Gastrocnemius medialis (tissue), 4 donors: ENCODE measurements around the gene TCEAL3. TPM values are rescaled to one million over a fixed set of nuclear protein-coding genes. Genes with fewer than 3 reads are reported as not detected.
"Not testable (repeated sequence)": the region's sequence is repeated elsewhere in the genome, so short reads cannot be mapped to it uniquely, and the experiment has no call there.

ENCODE experiments used
- ATAC-seq, 2 donors: fragments of 150-250 bp; one replicate each; pipeline ENCODE4 v1.9.1; 2016
- DNase-seq, 2 donors: peaks; one replicate each; pipeline ENCODE4 v3.0.0-alpha.2; 2019
- H3K27ac ChIP-seq, 4 donors: fragments of 200-600 bp; sonication (generic); 1 replicate in 1 of 4; 2 replicates in 3 of 4; pipeline ENCODE4 v1.5.1; 2016 to 2018; ENCODE audit warnings: mild to moderate bottlenecking in 2 of 4, moderate library complexity in 1 of 4
- H3K27me3 ChIP-seq, 3 donors: fragments of 200-600 bp; sonication (generic) in 2 of 3; 1 replicate in 1 of 3; 2 replicates in 2 of 3; pipeline versions ENCODE4 v1.5.1 to v1.6.0; 2016 to 2019; ENCODE audit warnings: mild to moderate bottlenecking in 1 of 3, moderate library complexity in 1 of 3
- H3K36me3 ChIP-seq, 2 donors: fragments of 200-600 bp; sonication (generic) in 1 of 2; one replicate each; pipeline ENCODE4 v1.5.1; 2017 to 2018
- H3K4me1 ChIP-seq, 2 donors: fragments of 200-600 bp; sonication (generic) in 1 of 2; one replicate each; pipeline ENCODE4 v1.5.1; 2016 to 2017; ENCODE audit warnings: mild to moderate bottlenecking in 2 of 2
- H3K4me3 ChIP-seq, 4 donors: fragments of 200-600 bp; sonication (generic) in 3 of 4; 1 replicate in 1 of 4; 2 replicates in 3 of 4; pipeline ENCODE4 v1.5.1; 2016 to 2019; ENCODE audit warnings: mild to moderate bottlenecking in 2 of 4
- H3K9me3 ChIP-seq, 3 donors: fragments of 200-600 bp; sonication (generic) in 2 of 3; 1 replicate in 1 of 3; 2 replicates in 2 of 3; pipeline ENCODE4 v1.5.1; 2016 to 2019
- CTCF ChIP-seq, 5 experiments: fragments of 450-650 bp in 3 of 5; fragments of 200-600 bp in 2 of 5; sonication (generic) in 2 of 5; IDR thresholded peaks in 4 of 5; conservative IDR thresholded peaks in 1 of 5; 1 replicate in 4 of 5; 2 replicates in 1 of 5; pipeline ENCODE4 v1.5.1; 2016 to 2019; ENCODE audit warnings: antibody characterized with exemption in 5 of 5, mild to moderate bottlenecking in 3 of 5, moderate library complexity in 3 of 5
- POLR2A ChIP-seq, 2 donors: fragments of 450-650 bp; IDR thresholded peaks; one replicate each; pipeline ENCODE4 v1.6.1; 2017; ENCODE audit warnings: antibody characterized with exemption in 2 of 2, mild to moderate bottlenecking in 2 of 2, moderate library complexity in 2 of 2
- in situ Hi-C, 4 donors: fragments of 200-750 bp; cut with MboI; loops; one replicate each; pipeline versions ENCODE4 v1.15.0 to v1.8.0; 2017; ENCODE audit warnings: low sequenced_read_pairs in 4 of 4
- intact Hi-C: fragments of 100-400 bp; cut with DNase I; formaldehyde crosslinking; loops from one replicate; pipeline ENCODE4 v1.15.1; 2023; ENCODE audit warnings: low total_unique reads
- total RNA-seq, 4 donors: library from RNA; depleted of rRNA; stranded (reverse); fragments of >200 nt; gene quantifications; one replicate each; pipeline versions ENCODE4 v1.1.0 to v1.2.3, GENCODE V29; 2016

TCEAL3 gene
- total RNA-seq, 4 donors from 2014 or later: 5.0 to 9.2 (median 7.1) TPM

GRCh38 chrX:103585411-103586313 lies 22.1 kb upstream of the TCEAL3 start, which contains the start of gene TCEAL4:
Gene TCEAL4, plus strand, starts transcription at chrX:103585515. Its CDS starts 1,161 bp downstream, at chrX:103586676.
- peak; percentile 88 to 94 for ATAC-seq
- Histone ChIP-seq H3K27me3 (no peaks in the 10 kb centered on the region), H3K4me1 (no peaks in the 10 kb centered on the region), H3K9me3 (peaks cover 0 to 6% (median 0%) of the 10 kb centered on the region in 3 donors), H3K4me3 (peak within 1 kb of the TSS; percentile 61 to 77 (median 68)), H3K36me3 (no peaks in the 10 kb centered on the region), H3K27ac (peak within 1 kb of the TSS; percentile 79 to 89 (median 88))
- DNase-seq: peak; percentile 27 to 43
- no peak for TF ChIP-seq CTCF (IDR thresholded peaks at IDR 0.05 in 4 of 5, conservative IDR thresholded peaks at IDR 0.05 in 1 of 5)
- TF ChIP-seq POLR2A (IDR thresholded peaks at IDR 0.05): peak; percentile 47 to 51
- intact Hi-C loops: loop anchor here (2.0 to 5.0 kb wide), 2 partner anchors 43 to 102 kb away; partner anchors contain the start of genes MORF4L2 and TCEAL1
- in situ Hi-C loops: no loop called here

GRCh38 chrX:103586314-103586646 lies 21.5 kb upstream of the TCEAL3 start:
- in situ Hi-C loops: no loop called here
- peak overlapping the region; percentile 61 to 77 (median 68) for H3K4me3 ChIP-seq
- DNase-seq: no peak
- TF ChIP-seq CTCF (IDR thresholded peaks at IDR 0.05 in 4 of 5, conservative IDR thresholded peaks at IDR 0.05 in 1 of 5) (no peak), POLR2A (IDR thresholded peaks at IDR 0.05) (no peak)
- no peaks in the 10 kb centered on the region for H3K36me3 ChIP-seq
- no peaks in the 10 kb centered on the region for H3K27me3 ChIP-seq
- peak; percentile 25 to 27 for ATAC-seq
- peak overlapping the region; percentile 79 to 89 (median 88) for H3K27ac ChIP-seq
- H3K9me3 ChIP-seq: peaks cover 0 to 6% (median 0%) of the 10 kb centered on the region in 3 donors
- intact Hi-C loops: loop anchor here (5.0 kb wide), 1 partner anchor 101 kb away; the partner anchor contains the start of gene MORF4L2
- no peaks in the 10 kb centered on the region for H3K4me1 ChIP-seq

- Histone ChIP-seq H3K36me3 (no peaks in the 10 kb centered on the region), H3K4me1 (no peaks in the 10 kb centered on the region), H3K27ac (peak overlapping the region; percentile 79 to 89 (median 88)), H3K27me3 (no peaks in the 10 kb centered on the region), H3K4me3 (peak overlapping the region in 3 of 4 donors; percentile 62 to 77 (median 74)), H3K9me3 (peaks cover 0 to 6% (median 0%) of the 10 kb centered on the region in 3 donors)
- in situ Hi-C loops (no loop called here), intact Hi-C loops (loop anchor here (5.0 kb wide), 1 partner anchor 101 kb away; the partner anchor contains the start of gene MORF4L2)
- no peak for DNase-seq
- TF ChIP-seq CTCF (IDR thresholded peaks at IDR 0.05 in 4 of 5, conservative IDR thresholded peaks at IDR 0.05 in 1 of 5) (no peak), POLR2A (IDR thresholded peaks at IDR 0.05) (no peak)
- no peak for ATAC-seq
Measured at GRCh38 chrX:103586659-103587058, 21.1 kb upstream of the TCEAL3 start.

GRCh38 chrX:103592295-103592694 lies 15.5 kb upstream of the TCEAL3 start:
- DNase-seq, H3K36me3 ChIP-seq, H3K4me1 ChIP-seq, H3K4me3 ChIP-seq, H3K27ac ChIP-seq, ATAC-seq, in situ Hi-C loops, H3K27me3 ChIP-seq, H3K9me3 ChIP-seq, intact Hi-C loops: not testable (repeated sequence)

GRCh38 chrX:103595202-103595601 lies 12.6 kb upstream of the TCEAL3 start:
- in situ Hi-C loops: not testable (repeated sequence)

More at GRCh38 chrX:103595202-103595601, 12.6 kb upstream of the TCEAL3 start:
- ATAC-seq, intact Hi-C loops, H3K4me3 ChIP-seq, H3K27ac ChIP-seq, H3K36me3 ChIP-seq, H3K9me3 ChIP-seq, H3K4me1 ChIP-seq, DNase-seq, H3K27me3 ChIP-seq: not testable (repeated sequence)
